DOHH2 (cell line): ENCODE data around the gene RPL39.
"Not testable (repeated sequence)": the region's sequence is repeated elsewhere in the genome, so short reads cannot be mapped to it uniquely, and the experiment has no call there.

Experiments used
- H3F3A ChIP-seq: fragments of 200-600 bp; sonication (generic), shearing (Covaris generic); 2 replicates; pipeline ENCODE4 v1.6.0; 2016; ENCODE audit warnings: antibody characterized with exemption, mild to moderate bottlenecking; ENCODE audit not compliant: control insufficient read depth, insufficient read depth
- H3K27ac ChIP-seq: fragments of 200-600 bp; sonication (generic); 2 replicates; pipeline ENCODE4 v1.5.1; 2014; ENCODE audit warnings: low read depth, mild to moderate bottlenecking, low read length, moderate library complexity
- H3K27me3 ChIP-seq: fragments of 200-600 bp; sonication (generic); 2 replicates; pipeline ENCODE4 v1.6.1; 2014; ENCODE audit warnings: mild to moderate bottlenecking, low read length, mixed read lengths; ENCODE audit not compliant: control insufficient read depth
- H3K36me3 ChIP-seq: fragments of 200-600 bp; sonication (generic); 2 replicates; pipeline ENCODE4 v1.6.1; 2014; ENCODE audit warnings: mild to moderate bottlenecking, low read length, moderate library complexity, mixed read lengths; ENCODE audit not compliant: control insufficient read depth
- H3K4me1 ChIP-seq: fragments of 200-600 bp; sonication (generic); 2 replicates; pipeline ENCODE4 v1.6.1; 2014; ENCODE audit warnings: mild to moderate bottlenecking, low read length, mixed read lengths; ENCODE audit not compliant: control insufficient read depth
- H3K4me2 ChIP-seq: fragments of 200-600 bp; sonication (generic); 2 replicates; pipeline ENCODE4 v1.6.0; 2014; ENCODE audit warnings: mild to moderate bottlenecking, low read length, moderate library complexity
- H3K4me3 ChIP-seq: fragments of 200-600 bp; sonication (generic); 2 replicates; pipeline ENCODE4 v1.5.1; 2014; ENCODE audit warnings: mild to moderate bottlenecking, low read length, mixed read lengths
- H3K79me2 ChIP-seq: fragments of 200-600 bp; sonication (generic); 2 replicates; pipeline ENCODE4 v1.6.1; 2014; ENCODE audit warnings: mild to moderate bottlenecking, low read length, mixed read lengths; ENCODE audit not compliant: control insufficient read depth
- H3K9me2 ChIP-seq: fragments of 200-600 bp; sonication (generic); replicated peaks from 2 replicates; pipeline ENCODE4 v1.6.1; 2014; ENCODE audit warnings: mild to moderate bottlenecking, low read length, mixed read lengths; ENCODE audit not compliant: control insufficient read depth
- H3K9me3 ChIP-seq: fragments of 200-600 bp; sonication (generic); 2 replicates; pipeline ENCODE4 v1.6.1; 2014; ENCODE audit warnings: antibody characterized with exemption, low read length, mixed read lengths; ENCODE audit not compliant: control insufficient read depth, insufficient read depth
- H4K20me1 ChIP-seq: fragments of 200-600 bp; sonication (generic); 2 replicates; pipeline ENCODE4 v1.6.0; 2014; ENCODE audit warnings: low read depth, mild to moderate bottlenecking, antibody characterized with exemption, low read length, moderate library complexity; ENCODE audit not compliant: control insufficient read depth, insufficient read depth
- CTCF ChIP-seq: fragments of 200-600 bp; sonication (generic); IDR thresholded peaks from one replicate; pipeline ENCODE4 v1.5.1; 2014; ENCODE audit warnings: antibody characterized with exemption, mild to moderate bottlenecking, low read depth, low read length; ENCODE audit not compliant: poor library complexity, severe bottlenecking
- EZH2phosphoT487 ChIP-seq: fragments of 200-600 bp; sonication (generic); IDR thresholded peaks from 2 replicates; pipeline ENCODE4 v1.6.1; 2017; ENCODE audit warnings: borderline replicate concordance, mild to moderate bottlenecking, antibody characterized with exemption, low read length, moderate library complexity, mixed read lengths

The RPL39 gene

GRCh38 chrX:119755981-119756533 lies 35.4 kb downstream of the RPL39 start:
- Histone ChIP-seq H3F3A (peaks cover 31% of the 10 kb centered on the region), H3K36me3 (no peaks in the 10 kb centered on the region), H3K27ac (peak overlapping the region; percentile 100), H3K9me2 (no peaks in the 10 kb centered on the region), H3K4me2 (peak overlapping the region; percentile 95), H3K9me3 (no peaks in the 10 kb centered on the region), H3K79me2 (no peaks in the 10 kb centered on the region), H4K20me1 (no peaks in the 10 kb centered on the region), H3K27me3 (no peaks in the 10 kb centered on the region), H3K4me1 (peaks cover 67% of the 10 kb centered on the region), H3K4me3 (peak overlapping the region; percentile 78)
- TF ChIP-seq CTCF (no peak), EZH2phosphoT487 (no peak)

- no peaks in the 10 kb centered on the region for H3K36me3 ChIP-seq
- TF ChIP-seq CTCF (peak; percentile 56), EZH2phosphoT487 (no peak)
- H3K4me1 ChIP-seq, result peaks cover 48% of the 10 kb centered on the region
- H3K9me3 ChIP-seq, result no peaks in the 10 kb centered on the region
- H3K4me2 ChIP-seq, result peak overlapping the region; percentile 95
- peaks cover 28% of the 10 kb centered on the region for H3F3A ChIP-seq
- H3K27me3 ChIP-seq, result no peaks in the 10 kb centered on the region
- no peaks in the 10 kb centered on the region for H3K9me2 ChIP-seq
- H3K79me2 ChIP-seq, result no peaks in the 10 kb centered on the region
- peak overlapping the region; percentile 100 for H3K27ac ChIP-seq
- no peaks in the 10 kb centered on the region for H4K20me1 ChIP-seq
- H3K4me3 ChIP-seq, result 0 out of 2 replicates have a peak overlapping the region, but pooled peaks have one; percentile 7
Measured at GRCh38 chrX:119753639-119754257, 37.7 kb downstream of the RPL39 start.

DNA sequence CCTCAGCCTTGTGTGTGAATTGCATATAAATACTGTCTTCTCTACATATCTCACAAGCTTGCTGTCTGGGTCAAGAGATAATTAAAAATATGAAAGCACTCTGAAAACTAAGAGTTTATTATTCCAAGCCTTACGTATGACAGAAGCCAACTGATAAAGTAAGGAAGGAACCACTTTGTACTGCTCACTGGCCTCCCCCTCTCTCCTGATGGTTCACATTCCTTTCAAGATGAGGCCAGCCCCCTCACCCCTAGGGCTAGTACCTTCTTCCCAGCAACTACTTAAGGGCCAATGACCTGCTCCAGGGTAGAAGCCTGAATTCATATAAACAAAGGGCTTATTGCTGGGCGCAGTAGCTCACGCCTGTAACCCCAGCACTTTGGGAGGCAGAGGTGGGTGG lies 38.4 kb downstream of the RPL39 start:
- Histone ChIP-seq H3K36me3 (no peaks in the 10 kb centered on the region), H4K20me1 (no peaks in the 10 kb centered on the region), H3K79me2 (no peaks in the 10 kb centered on the region), H3K27ac (no peak overlapping the region), H3K4me2 (no peak overlapping the region), H3K4me3 (no peak overlapping the region), H3K9me3 (no peaks in the 10 kb centered on the region), H3K4me1 (peaks cover 44% of the 10 kb centered on the region), H3K27me3 (no peaks in the 10 kb centered on the region), H3K9me2 (no peaks in the 10 kb centered on the region), H3F3A (peaks cover 28% of the 10 kb centered on the region)
- TF ChIP-seq EZH2phosphoT487 (no peak), CTCF (no peak)

DNA sequence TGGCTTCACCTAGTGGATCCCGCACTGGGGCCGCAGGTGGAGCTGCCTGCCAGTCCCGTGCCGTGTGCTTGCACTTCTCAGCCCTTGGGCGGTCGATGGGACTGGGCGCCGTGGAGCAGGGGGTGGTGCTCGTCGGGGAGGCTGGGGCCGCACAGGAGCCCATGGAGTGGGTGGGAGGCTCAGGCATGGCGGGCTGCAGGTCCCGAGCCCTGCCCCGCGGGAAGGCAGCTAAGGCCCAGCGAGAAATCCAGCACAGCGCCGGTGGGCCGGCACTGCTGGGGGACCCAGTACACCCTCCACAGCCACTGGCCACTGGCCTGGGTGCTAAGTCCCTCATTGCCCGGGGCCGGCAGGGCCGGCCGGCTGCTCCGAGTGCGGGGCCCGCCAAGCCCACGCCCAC lies 40.7 kb downstream of the RPL39 start:
- not testable (repeated sequence) for H4K20me1 ChIP-seq, H3K36me3 ChIP-seq, H3K79me2 ChIP-seq, H3K9me3 ChIP-seq, H3K27me3 ChIP-seq, H3K27ac ChIP-seq, H3K9me2 ChIP-seq, H3K4me2 ChIP-seq, H3K4me3 ChIP-seq
- Histone ChIP-seq H3K4me1 (peaks cover 22% of the 10 kb centered on the region), H3F3A (peaks cover 12% of the 10 kb centered on the region)

DNA sequence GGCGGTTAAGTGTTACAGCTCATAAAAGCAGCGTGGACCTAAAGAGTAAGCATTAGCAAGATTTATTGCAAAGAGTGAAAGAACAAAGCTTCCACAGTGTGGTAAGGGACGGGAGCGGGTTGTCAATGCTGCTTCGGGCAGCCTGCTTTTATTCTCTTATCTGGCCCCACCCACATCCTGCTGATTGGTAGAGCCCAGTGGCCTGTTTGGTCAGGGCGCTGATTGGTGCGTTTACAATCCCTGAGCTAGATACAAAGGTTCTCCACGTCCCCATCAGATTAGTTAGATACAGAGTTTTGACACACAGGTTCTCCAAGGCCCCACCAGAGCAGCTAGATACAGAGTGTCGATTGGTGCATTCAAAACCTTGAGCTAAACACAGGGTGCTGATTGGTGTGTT lies 41.3 kb downstream of the RPL39 start:
- H3K27me3 ChIP-seq, result not testable (repeated sequence)

More for the DNA sequence above, 41.3 kb downstream of the RPL39 start:
- H3F3A ChIP-seq, H3K9me2 ChIP-seq, H3K9me3 ChIP-seq, H4K20me1 ChIP-seq, H3K27ac ChIP-seq, H3K4me2 ChIP-seq, H3K36me3 ChIP-seq, H3K4me3 ChIP-seq, H3K79me2 ChIP-seq: not testable (repeated sequence)
- peaks cover 17% of the 10 kb centered on the region for H3K4me1 ChIP-seq
